Right lobe of liver (tissue), 4 donors: ENCODE measurements around the gene ADGRG4.

Experiments used
- CTCF ChIP-seq, 4 donors: fragments of 200-600 bp in 3 of 4; fragments of 450-650 bp in 1 of 4; IDR thresholded peaks; one replicate each; pipeline versions ENCODE4 v1.5.1 to v1.8.0; 2016 to 2022; ENCODE audit warnings: antibody characterized with exemption in 4 of 4, mild to moderate bottlenecking in 2 of 4
- POLR2A ChIP-seq: fragments of 450-650 bp; IDR thresholded peaks from one replicate; pipeline ENCODE4 v1.6.1; 2017; ENCODE audit warnings: antibody characterized with exemption, mild to moderate bottlenecking
- donor health status: DM: no; HTN: no; CAD: no.
- donor health status: DM: no; HTN: no; CAD: no.
- donor health status: DM: no; HTN: yes; CAD: no.

DNA sequence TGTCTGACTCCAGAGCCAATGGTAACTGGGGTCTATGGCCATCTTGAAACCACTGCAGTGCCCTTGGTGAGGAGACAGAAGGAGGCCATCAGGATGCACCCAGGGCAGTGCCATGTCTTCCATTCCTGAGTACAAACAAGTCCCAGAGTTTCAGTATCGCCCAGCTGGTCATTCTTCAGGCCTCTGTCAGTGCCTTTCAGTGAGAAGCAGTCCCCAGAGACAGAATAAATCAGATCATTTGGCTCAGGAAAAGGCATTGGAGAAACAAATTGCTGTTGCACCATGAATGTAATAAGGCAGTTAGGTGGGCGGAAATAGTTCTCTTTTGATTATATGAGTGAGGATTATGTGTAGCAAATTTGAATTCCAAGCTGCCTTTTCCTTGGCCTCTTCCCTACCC, 21.3 kb downstream of the ADGRG4 start:
- TF ChIP-seq POLR2A (no peak), CTCF (IDR thresholded peaks at IDR 0.05) (no peak)
